ENCODE data around the gene SCEL.

- TF ChIP-seq CTCF (IDR thresholded peaks at IDR 0.05 in 2 of 3, conservative IDR thresholded peaks at IDR 0.05 in 1 of 3; ENCODE audit: borderline replicate concordance in 1 of 3, insufficient read depth in 1 of 3, low read depth in 2 of 3, low read length in 2 of 3) = no peak
- TF ChIP-seq REST (IDR thresholded peaks at IDR 0.05; ENCODE audit: low read depth) = no peak
- no peak for TF ChIP-seq EZH2 (IDR thresholded peaks at IDR 0.05)
- TF ChIP-seq TCF7L2 (IDR thresholded peaks at IDR 0.05; ENCODE audit: borderline replicate concordance, extremely low read depth, insufficient read depth, insufficient read length) = no peak
- no peak for TF ChIP-seq POLR2AphosphoS5 (IDR thresholded peaks at IDR 0.05; ENCODE audit: low read depth, low read length)
- TF ChIP-seq POLR2A (IDR thresholded peaks at IDR 0.05; ENCODE audit: borderline replicate concordance, extremely low read depth, insufficient read depth, insufficient read length) = no peak
- TF ChIP-seq ZNF274 (IDR thresholded peaks at IDR 0.05; ENCODE audit: low read depth, low read length) = no peak
- TF ChIP-seq EZH2phosphoT487 (IDR thresholded peaks at IDR 0.05; ENCODE audit: borderline replicate concordance) = no peak
Observed at GRCh38 chr13:77544355-77544754, 8.8 kb downstream of the SCEL start.
